GM19467 (cell line): ENCODE data around the gene PITX2.

Experiments
- ATAC-seq: cut with Tn5 transposase; IDR thresholded peaks from one replicate; pipeline ENCODE4 v1.9.1; 2021; ENCODE audit warnings: mild to moderate bottlenecking, moderate library complexity; ENCODE audit not compliant: unreplicated experiment

The PITX2 gene

DNA sequence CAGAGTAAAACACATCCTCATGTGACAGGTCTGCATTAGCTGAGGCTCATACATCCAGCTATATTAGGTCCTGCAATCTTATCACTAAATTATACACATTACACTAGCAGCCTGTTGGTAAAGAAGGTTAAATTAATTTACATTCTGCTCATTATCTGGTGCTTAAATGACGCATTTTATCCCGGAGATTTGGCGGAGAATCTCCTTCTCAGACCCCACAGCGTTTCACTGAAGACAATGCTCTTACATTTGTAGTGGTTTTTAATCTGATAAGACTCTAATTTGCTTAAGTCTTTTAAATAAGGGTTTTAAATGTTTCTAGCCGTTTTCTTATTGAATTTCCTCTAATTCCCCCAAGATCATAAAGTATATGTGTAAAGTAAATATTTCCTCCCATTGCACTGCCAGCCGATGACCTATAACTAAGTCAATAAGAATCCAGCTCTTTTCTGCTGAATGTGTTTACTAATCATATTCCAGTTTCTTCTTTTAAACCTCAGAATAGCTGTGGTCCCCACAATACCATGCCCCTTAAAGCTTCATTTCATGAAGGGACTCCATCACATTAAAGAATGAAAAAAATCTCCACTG lies 2.1 kb upstream of the PITX2 start:
- ATAC-seq, result no peak

- no peak for ATAC-seq
Measured at GRCh38 chr4:110624398-110624780, 1.5 kb upstream of the PITX2 start.

DNA sequence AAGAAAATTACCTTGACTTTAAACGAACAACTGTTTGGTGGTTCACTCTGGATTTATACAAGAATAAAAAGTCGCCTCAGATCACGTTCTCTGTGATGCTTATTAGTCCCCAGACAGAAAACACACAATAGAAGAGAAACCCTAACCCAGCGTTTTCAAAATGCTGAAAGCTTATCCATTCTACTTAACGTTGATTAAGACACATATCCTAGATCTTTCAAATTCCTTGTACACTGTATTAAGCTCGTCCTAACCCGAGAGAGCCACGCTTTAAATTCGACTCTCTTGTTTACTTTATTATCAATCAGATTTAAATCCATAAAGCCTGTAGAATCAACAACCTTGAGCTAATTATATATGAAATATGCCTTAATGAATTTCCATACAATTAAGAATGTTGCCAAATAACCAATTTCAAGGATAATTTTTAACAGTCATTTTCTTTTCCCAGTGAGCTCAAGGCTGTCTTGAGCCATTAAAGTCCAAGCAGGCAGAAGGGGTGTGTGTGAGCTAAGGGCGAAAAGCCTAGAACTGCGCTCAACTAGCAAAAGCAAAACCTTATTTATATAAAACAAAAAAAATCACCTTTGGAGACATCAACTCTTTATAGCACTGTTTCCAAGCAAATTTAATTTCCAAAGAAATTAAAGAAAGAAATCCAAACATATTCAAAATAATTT lies 981 bp upstream of the PITX2 start:
- ATAC-seq, result no peak

DNA sequence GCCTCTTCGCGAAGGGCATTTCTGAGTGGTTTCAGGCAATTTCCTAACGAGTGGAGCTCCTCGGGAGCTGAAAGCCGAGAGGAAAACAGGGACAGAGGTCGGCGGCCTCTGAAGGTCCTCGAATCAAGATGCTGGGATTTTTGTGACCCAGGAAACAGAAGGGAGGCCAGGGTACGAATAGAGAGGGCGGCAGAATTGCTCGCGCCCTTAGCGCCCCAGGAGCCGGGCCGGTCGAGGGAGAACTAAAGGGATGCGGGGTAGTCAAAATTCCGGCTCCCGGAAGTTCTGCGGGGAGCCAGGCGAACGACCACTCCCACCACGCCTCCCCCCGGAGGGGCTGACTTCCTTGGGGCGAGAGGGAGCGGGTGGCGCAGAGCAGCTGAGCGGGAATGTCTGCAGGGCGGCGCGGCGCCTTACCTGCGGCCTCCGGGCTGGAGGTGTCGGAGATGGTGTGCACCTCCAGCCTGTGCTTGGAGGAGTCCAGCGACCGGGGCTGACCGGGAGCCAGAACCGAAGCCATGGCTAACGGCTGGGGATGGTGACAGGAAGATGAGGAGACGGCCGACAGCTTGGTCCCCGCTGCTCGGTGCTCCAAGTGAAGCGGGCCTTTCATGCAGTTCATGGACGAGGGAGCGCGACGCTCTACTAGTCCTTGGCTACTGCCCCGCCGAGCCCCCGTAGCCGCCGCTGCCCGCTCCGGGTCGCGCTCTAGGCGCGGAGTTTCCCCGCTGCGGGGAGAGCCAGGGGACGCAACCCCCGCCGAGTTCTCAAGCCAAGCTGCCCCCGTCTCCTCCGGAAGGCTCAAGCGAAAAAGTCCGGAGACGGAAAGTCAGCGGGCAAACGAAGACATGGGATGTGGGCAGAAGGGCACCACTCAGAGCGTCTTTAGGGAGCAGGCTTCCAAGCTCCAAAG lies 782 bp downstream of the PITX2 start:
- ATAC-seq, result no peak

DNA sequence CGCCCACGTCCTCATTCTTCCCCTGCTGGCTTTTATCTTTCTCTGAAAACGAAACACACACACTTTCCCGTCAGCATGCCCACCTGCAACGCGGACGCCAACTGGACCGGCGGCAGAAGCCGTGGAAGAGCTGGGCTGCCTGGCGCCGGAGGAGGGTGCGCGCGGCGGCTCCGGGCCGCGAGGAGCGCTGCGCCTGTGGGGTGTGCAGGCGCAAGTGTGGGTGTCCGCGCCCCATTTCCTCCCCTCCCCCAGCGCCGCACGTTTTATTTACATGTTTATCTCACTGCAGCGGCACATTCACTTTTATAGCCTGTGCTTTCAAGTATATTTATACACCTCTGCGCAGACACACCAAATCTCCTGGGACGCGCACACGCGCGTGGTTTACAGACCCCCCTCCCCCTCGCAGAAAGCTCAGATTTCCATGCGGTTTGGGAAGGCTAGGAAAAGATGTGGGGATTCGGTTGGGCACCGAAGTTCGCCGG lies 1.5 kb downstream of the PITX2 start:
- ATAC-seq, result no peak

DNA sequence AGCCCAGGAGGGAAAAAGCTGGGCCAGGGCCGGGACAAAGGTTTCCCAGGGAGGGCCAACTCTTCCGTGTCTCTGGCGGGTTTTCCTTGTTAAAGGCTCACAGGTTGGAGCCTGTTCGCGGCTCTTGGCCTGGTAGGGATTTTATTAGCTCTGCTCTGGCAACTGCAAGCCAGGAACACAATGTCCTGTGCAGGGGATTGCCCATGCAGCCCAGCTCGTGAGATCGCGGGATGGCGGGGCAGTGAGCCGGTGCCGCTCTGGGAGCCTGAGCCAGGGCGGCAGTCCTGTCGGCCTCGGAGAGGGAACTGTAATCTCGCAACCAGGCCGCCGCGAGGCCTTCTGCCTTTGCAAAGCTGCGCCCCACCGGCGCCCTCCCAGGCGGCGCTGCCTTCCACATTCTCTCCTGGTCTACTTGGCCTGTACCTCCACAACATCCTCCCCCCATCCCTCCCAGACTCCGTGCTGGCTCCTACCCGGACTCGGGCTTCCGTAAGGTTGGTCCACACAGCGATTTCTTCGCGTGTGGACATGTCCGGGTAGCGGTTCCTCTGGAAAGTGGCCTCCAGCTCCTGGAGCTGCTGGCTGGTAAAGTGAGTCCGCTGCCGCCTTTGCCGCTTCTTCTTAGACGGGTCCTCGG lies 2.1 kb downstream of the PITX2 start:
- no peak for ATAC-seq

- ATAC-seq, result no peak
Measured at GRCh38 chr4:110620322-110620690, 2.6 kb downstream of the PITX2 start.

- no peak for ATAC-seq
Measured at GRCh38 chr4:110619463-110620247, 3.2 kb downstream of the PITX2 start.

- ATAC-seq, result no peak
Measured at GRCh38 chr4:110618581-110619462, 4.1 kb downstream of the PITX2 start.

DNA sequence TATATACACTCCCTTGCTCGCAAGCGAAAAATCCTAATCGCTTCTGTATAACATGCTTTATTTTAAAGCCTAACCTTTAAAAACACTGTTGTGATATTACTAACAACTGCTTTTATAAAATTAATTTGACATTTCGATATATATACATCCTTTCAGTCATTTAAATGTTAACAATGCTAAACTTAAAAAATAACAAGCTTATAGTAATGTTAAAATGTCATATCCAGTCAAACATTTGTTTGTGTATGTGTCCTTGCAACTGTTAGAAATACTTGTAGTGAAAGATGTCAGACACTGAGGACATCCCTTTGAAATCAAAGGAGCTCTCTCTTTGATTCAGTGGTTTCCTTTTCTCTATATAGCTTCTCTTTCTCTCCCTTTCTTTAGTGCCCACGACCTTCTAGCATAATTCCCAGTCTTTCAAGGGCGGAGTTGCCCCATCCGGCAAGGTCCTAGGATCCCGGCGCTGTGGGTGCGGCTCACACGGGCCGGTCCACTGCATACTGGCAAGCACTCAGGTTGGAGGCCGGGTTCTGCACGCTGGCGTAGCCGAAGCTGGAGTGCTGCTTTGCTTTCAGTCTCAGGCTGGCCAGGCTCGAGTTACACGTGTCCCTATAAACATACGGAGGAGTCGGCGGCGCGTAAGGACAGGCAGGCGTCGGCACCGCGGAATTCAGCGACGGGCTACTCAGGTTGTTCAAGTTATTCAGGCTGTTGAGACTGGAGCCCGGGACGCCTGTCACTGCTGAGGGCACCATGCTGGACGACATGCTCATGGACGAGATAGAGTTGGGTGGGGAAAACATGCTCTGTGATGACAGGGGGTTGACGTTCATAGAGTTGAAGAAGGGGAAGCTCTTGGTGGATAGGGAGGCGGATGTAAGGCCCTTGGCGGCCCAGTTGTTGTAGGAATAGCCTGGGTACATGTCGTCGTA lies 5.0 kb downstream of the PITX2 start:
- no peak for ATAC-seq

GRCh38 chr4:110617075-110617640 lies 5.7 kb downstream of the PITX2 start:
- no peak for ATAC-seq

GRCh38 chr4:110616238-110617074 lies 6.4 kb downstream of the PITX2 start:
- no peak for ATAC-seq

- ATAC-seq, result no peak
Measured at GRCh38 chr4:110615353-110616237, 7.3 kb downstream of the PITX2 start.

GRCh38 chr4:110614976-110615352 lies 7.9 kb downstream of the PITX2 start:
- no peak for ATAC-seq

DNA sequence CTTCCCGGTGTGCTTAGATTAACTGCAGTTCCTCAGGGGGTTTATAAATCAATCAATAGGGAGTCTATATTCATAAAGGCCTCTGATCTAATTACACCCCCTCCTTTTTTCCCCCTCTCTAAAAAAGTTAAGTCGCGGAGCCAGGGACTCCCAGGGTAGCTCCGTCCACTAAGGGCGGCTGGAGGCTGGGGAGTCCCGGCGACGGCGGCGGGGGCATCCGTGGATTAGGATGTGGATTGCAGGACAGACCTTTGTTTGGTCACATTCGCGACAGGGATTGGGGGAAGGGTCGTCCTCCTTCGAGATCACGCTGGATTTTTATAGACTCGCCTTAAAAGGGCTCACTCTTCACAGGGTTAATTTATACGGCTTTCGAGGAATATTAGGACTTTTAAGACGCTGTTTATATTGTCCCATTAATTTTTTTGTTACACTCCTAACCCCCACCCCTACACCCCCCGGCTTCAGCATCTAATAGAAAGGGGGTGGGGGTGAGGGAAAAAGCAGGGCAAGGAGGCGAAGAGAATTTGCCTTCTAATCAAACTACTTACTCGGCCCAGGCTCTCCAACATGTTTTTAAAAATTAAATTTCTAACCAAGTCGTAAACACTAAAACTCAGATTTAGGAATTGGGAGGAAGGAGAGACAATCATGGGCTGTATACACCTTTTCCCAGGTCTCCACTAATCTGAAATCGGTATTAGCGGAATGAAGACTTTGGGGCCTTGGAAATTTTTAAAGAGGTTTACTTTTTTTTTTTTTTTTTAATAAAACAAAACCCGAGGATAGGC lies 8.5 kb downstream of the PITX2 start:
- ATAC-seq, result no peak

DNA sequence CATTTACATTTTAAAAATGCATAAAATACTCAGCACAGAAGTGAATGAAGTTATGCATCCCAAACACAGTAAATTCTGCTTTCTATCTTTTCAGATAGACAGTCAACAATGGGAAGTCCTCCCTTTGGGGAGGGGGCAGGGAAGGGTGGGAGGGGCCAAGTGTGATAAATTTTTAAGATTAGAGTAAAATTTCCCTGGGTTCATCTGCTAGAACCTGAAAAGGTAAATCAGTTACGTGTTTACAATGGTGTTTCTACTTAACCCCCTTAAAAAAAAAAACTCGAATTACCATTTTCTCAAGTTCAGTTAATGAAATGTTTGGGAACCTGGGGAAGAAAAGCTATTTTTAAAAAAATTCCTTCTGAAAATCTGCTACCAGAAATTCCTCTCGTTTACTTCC lies 9.1 kb downstream of the PITX2 start:
- no peak for ATAC-seq
